MM.1S (cell line): Measurements from ENCODE around the gene HS6ST3.

Experiments used
- DNase-seq: peaks from one replicate; pipeline ENCODE4 v3.0.0-alpha.2; 2015
- H2AFZ ChIP-seq: fragments of 300-600 bp; sonication (generic); 2 replicates; pipeline ENCODE4 v1.6.0; 2016; ENCODE audit warnings: antibody characterized with exemption, low read length
- H3F3A ChIP-seq: fragments of 300-600 bp; sonication (generic); 2 replicates; pipeline ENCODE4 v1.6.1; 2016; ENCODE audit warnings: mild to moderate bottlenecking, antibody characterized with exemption, low read length, moderate library complexity, mixed read lengths; ENCODE audit not compliant: insufficient read depth
- H3K27ac ChIP-seq: fragments of 300-600 bp; sonication (generic); 2 replicates; pipeline ENCODE4 v1.5.1; 2016; ENCODE audit warnings: mild to moderate bottlenecking, low read length
- H3K27me3 ChIP-seq: fragments of 300-600 bp; sonication (generic); replicated peaks from 2 replicates; pipeline ENCODE4 v1.6.0; 2016; ENCODE audit warnings: low read length; ENCODE audit not compliant: insufficient read depth
- H3K36me3 ChIP-seq: fragments of 300-600 bp; sonication (generic); replicated peaks from 2 replicates; pipeline ENCODE4 v1.6.1; 2016; ENCODE audit warnings: mild to moderate bottlenecking, low read length, mixed read lengths; ENCODE audit not compliant: insufficient read depth
- H3K4me1 ChIP-seq: fragments of 300-600 bp; sonication (generic); 2 replicates; pipeline ENCODE4 v1.6.1; 2016; ENCODE audit warnings: low read length, mixed read lengths
- H3K4me2 ChIP-seq: fragments of 300-600 bp; sonication (generic); 2 replicates; pipeline ENCODE4 v1.6.0; 2016; ENCODE audit warnings: low read depth, low read length
- H3K4me3 ChIP-seq: fragments of 300-600 bp; sonication (generic); 2 replicates; pipeline ENCODE4 v1.5.1; 2016; ENCODE audit warnings: low read length, mixed read lengths
- H3K79me2 ChIP-seq: fragments of 300-600 bp; sonication (generic); 2 replicates; pipeline ENCODE4 v1.6.1; 2016; ENCODE audit warnings: mixed run types, low read length, mixed read lengths
- H3K9ac ChIP-seq: fragments of 300-600 bp; sonication (generic); 2 replicates; pipeline ENCODE4 v1.6.1; 2016; ENCODE audit warnings: low read length, mixed read lengths
- H3K9me2 ChIP-seq: fragments of 300-600 bp; sonication (generic); replicated peaks from 2 replicates; pipeline ENCODE4 v1.6.1; 2016; ENCODE audit warnings: mild to moderate bottlenecking, low read length, mixed read lengths; ENCODE audit not compliant: insufficient read depth
- H3K9me3 ChIP-seq: fragments of 300-600 bp; sonication (generic); replicated peaks from 2 replicates; pipeline ENCODE4 v1.6.1; 2016; ENCODE audit warnings: mild to moderate bottlenecking, low read length, mixed read lengths; ENCODE audit not compliant: insufficient read depth
- H4K20me1 ChIP-seq: fragments of 300-600 bp; sonication (generic); 2 replicates; pipeline ENCODE4 v1.6.1; 2016; ENCODE audit warnings: mild to moderate bottlenecking, low read length, moderate library complexity, mixed read lengths; ENCODE audit not compliant: insufficient read depth
- CTCF ChIP-seq: fragments of 300-600 bp; sonication (generic); IDR thresholded peaks from 2 replicates; pipeline ENCODE4 v1.5.1; 2016; ENCODE audit warnings: antibody characterized with exemption, low read length, mixed read lengths
- EZH2 ChIP-seq: fragments of 300-600 bp; sonication (generic); optimal IDR thresholded peaks from 2 replicates; pipeline ENCODE3; 2017; ENCODE audit warnings: low read depth, mild to moderate bottlenecking, antibody characterized with exemption, low read length, mixed read lengths
- EZH2phosphoT487 ChIP-seq: fragments of 300-600 bp; sonication (generic); IDR thresholded peaks from 2 replicates; pipeline ENCODE4 v1.6.1; 2018; ENCODE audit warnings: antibody characterized with exemption, low read length

The HS6ST3 gene

DNA sequence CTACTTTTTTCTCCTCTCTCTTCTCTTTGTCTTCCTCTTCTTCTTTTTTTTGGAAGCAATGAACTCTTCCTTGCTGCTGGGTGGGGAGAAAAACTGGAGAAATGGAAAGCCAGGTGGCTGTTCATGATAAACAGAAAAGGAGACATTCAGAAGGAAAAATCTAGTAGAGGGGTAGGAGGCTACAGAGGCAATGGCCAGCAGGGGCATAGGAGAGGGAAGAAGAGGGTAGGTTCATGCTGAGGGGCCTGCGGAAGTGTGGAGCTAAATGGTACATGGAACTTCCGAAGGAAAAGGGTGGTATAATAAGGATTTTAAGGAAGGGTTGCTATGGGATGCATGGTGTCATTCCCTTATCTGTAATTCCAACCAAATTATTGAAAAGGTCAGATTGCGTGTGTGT, 17.5 kb upstream of the HS6ST3 start:
- Histone ChIP-seq H3K9ac (no peak overlapping the region), H4K20me1 (no peaks in the 10 kb centered on the region), H3K27me3 (no peaks in the 10 kb centered on the region), H3K79me2 (no peaks in the 10 kb centered on the region), H3K9me3 (no peaks in the 10 kb centered on the region), H3K4me2 (no peak overlapping the region), H3K4me3 (no peak overlapping the region), H3K9me2 (no peaks in the 10 kb centered on the region), H2AFZ (no peak overlapping the region), H3K4me1 (peaks cover 16% of the 10 kb centered on the region), H3K27ac (no peak overlapping the region), H3F3A (peaks cover 9% of the 10 kb centered on the region), H3K36me3 (no peaks in the 10 kb centered on the region)
- TF ChIP-seq CTCF: no peak
- TF ChIP-seq EZH2: no peak
- no peak for TF ChIP-seq EZH2phosphoT487
- DNase-seq: no peak

DNA sequence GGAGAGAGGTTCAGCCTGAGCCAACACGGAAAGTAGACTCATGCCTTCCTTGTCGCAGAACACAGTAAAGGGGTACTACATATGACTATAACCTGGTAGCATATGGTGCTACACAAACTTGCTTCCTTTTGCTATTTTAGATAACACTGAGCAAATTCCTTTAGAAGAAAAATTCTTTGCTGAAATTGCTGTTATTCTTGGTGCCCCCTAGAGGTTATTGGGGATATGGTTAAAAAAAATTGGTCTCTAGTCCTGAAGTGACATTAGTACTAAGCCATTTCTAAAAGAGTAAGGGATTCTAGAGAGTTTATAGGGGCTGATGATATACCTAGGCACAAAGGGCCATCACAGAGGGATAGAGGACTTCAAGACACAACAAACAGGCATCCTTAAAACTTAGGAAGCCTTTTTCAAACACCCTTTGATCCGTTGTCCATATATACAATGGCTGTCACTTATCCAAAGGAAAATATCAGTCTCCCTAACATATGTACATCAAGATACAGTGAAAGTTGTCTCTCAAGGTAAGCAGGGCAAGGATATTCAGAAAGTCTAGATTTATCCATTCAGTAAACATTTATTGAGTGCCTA, 13.9 kb upstream of the HS6ST3 start:
- peak; percentile 56 for DNase-seq
- H3K9ac ChIP-seq: no peak overlapping the region
- no peak for TF ChIP-seq EZH2
- TF ChIP-seq CTCF: peak; percentile 71
- H3K4me2 ChIP-seq: no peak overlapping the region
- H3K4me1 ChIP-seq: no peaks in the 10 kb centered on the region
- no peaks in the 10 kb centered on the region for H3K79me2 ChIP-seq
- no peaks in the 10 kb centered on the region for H4K20me1 ChIP-seq
- no peaks in the 10 kb centered on the region for H3K9me2 ChIP-seq
- H2AFZ ChIP-seq: no peak overlapping the region
- no peaks in the 10 kb centered on the region for H3K9me3 ChIP-seq
- H3K4me3 ChIP-seq: no peak overlapping the region
- no peaks in the 10 kb centered on the region for H3K36me3 ChIP-seq
- H3K27ac ChIP-seq: no peak overlapping the region
- no peaks in the 10 kb centered on the region for H3F3A ChIP-seq
- no peaks in the 10 kb centered on the region for H3K27me3 ChIP-seq

DNA sequence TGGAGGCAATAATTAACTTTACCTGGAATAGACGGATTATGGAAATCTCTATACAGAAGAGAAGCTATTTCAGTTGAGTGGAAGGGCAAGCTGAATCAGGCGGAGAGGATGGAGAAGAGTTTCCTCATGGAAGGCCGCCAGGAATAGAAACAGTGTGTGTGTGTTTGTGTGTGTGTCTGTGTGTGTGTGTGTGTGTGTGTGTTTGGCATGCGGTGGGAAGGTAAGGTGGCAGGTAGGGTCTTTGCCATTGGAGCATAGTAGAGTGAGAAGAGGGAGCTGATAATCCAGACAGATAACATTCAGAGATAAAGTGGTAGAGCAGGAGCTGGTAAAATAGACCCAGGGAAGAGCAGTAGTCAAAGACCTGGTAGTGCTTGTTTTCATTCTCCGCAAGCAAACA, 9.2 kb upstream of the HS6ST3 start:
- Histone ChIP-seq H3K4me2 (no peak overlapping the region), H4K20me1 (no peaks in the 10 kb centered on the region), H2AFZ (no peak overlapping the region), H3K9me2 (no peaks in the 10 kb centered on the region), H3K79me2 (no peaks in the 10 kb centered on the region), H3K4me3 (no peak overlapping the region), H3K36me3 (no peaks in the 10 kb centered on the region), H3K27me3 (no peaks in the 10 kb centered on the region), H3K27ac (no peak overlapping the region), H3K9me3 (no peaks in the 10 kb centered on the region), H3F3A (no peaks in the 10 kb centered on the region), H3K4me1 (no peaks in the 10 kb centered on the region), H3K9ac (no peak overlapping the region)
- no peak for DNase-seq
- no peak for TF ChIP-seq EZH2
- no peak for TF ChIP-seq EZH2phosphoT487
- no peak for TF ChIP-seq CTCF
